HepG2 (cell line): ENCODE measurements around the gene TBC1D1. TPM values are rescaled to one million over a fixed set of nuclear protein-coding genes. Genes with fewer than 3 reads are reported as not detected.
A peak's percentile ranks its signal among the peaks of the same experiment; 100 is the strongest.

Source experiments
- polyA plus RNA-seq, 8 experiments: library from polyadenylated mRNA; depleted of rRNA in 3 of 8; stranded (reverse) in 7 of 8; unstranded in 1 of 8; fragments of >200 nt; fragmentation: Illumina TruSeq in 4 of 8; extraction: Trizol in 4 of 8; gene quantifications; 2 replicates each; pipeline versions ENCODE4 v1.2.1 to v1.2.3, GENCODE V29; 2011 to 2016; ENCODE audit warnings: low read depth in 4 of 8, missing spikeins in 1 of 8, mixed read lengths in 1 of 8; ENCODE audit not compliant: insufficient read depth in 1 of 8
- total RNA-seq, 5 experiments: library from RNA; depleted of rRNA; stranded (reverse); fragments of >200 nt; fragmentation: Illumina TruSeq; extraction: Trizol; gene quantifications; 2 replicates each; pipeline ENCODE4 v1.2.3, GENCODE V29; 2016; ENCODE audit warnings: low read depth in 1 of 5
- TF ChIP-seq, protein P1 (sequence below), 2 experiments: sonication (generic) in 1 of 2; formaldehyde crosslinking in 1 of 2; IDR thresholded peaks; 2 replicates each; pipeline versions ENCODE4 v1.6.1 to v1.9.0; 2014 to 2022; ENCODE audit warnings: antibody characterized with exemption in 1 of 2, borderline replicate concordance in 1 of 2, inconsistent platforms in 1 of 2, low read depth in 1 of 2, missing genetic modification reagents in 1 of 2
- TF ChIP-seq, protein P2 (sequence below), 2 experiments: sonication (generic) in 1 of 2; formaldehyde crosslinking in 1 of 2; IDR thresholded peaks; 2 replicates each; pipeline versions ENCODE4 v1.4.0 to v1.6.1; 2016 to 2020; ENCODE audit warnings: borderline replicate concordance in 1 of 2, low read depth in 1 of 2, mild to moderate bottlenecking in 1 of 2, missing genetic modification reagents in 1 of 2

The TBC1D1 gene
- total and polyA plus RNA-seq, 2 of the 13 experiments (the other 11 are each of a cell fraction or from before 2014, with no cell fraction given), result 37.3 to 62.8 TPM

DNA sequence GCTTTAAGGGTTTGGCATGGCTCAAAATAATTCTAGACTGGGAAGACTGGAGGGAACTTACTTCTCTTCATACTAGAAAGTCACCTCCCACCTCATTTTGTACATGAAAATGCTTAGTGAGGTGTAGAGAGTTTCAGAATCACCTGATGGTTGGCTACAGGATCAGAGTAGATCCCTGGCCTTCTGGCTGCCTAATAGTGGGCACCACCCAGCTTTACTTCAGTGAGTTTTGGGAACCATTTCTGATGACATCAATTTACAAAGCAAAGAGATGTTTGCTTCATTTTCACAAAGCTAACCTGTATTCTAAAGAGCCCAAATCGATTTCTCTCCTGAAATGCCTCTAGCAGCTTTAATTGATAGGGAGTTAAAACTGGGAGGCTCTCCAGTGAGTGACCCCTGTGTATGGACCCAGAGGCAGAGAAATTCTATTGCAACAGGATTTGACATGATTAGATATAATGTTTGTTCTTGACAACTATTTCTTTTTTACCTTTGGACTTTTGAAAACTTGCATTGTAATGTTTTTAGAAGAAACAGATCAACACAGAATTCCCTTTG lies 249.8 kb downstream of the TBC1D1 start (continued):
- TF ChIP-seq, protein P1, sequence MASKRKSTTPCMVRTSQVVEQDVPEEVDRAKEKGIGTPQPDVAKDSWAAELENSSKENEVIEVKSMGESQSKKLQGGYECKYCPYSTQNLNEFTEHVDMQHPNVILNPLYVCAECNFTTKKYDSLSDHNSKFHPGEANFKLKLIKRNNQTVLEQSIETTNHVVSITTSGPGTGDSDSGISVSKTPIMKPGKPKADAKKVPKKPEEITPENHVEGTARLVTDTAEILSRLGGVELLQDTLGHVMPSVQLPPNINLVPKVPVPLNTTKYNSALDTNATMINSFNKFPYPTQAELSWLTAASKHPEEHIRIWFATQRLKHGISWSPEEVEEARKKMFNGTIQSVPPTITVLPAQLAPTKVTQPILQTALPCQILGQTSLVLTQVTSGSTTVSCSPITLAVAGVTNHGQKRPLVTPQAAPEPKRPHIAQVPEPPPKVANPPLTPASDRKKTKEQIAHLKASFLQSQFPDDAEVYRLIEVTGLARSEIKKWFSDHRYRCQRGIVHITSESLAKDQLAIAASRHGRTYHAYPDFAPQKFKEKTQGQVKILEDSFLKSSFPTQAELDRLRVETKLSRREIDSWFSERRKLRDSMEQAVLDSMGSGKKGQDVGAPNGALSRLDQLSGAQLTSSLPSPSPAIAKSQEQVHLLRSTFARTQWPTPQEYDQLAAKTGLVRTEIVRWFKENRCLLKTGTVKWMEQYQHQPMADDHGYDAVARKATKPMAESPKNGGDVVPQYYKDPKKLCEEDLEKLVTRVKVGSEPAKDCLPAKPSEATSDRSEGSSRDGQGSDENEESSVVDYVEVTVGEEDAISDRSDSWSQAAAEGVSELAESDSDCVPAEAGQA (IDR thresholded peaks at IDR 0.05; ENCODE audit: low read depth), result no peak
- TF ChIP-seq, protein P1 (CRISPR knock-in tag; IDR thresholded peaks at IDR 0.05; ENCODE audit: borderline replicate concordance), result no peak
- TF ChIP-seq, protein P2, sequence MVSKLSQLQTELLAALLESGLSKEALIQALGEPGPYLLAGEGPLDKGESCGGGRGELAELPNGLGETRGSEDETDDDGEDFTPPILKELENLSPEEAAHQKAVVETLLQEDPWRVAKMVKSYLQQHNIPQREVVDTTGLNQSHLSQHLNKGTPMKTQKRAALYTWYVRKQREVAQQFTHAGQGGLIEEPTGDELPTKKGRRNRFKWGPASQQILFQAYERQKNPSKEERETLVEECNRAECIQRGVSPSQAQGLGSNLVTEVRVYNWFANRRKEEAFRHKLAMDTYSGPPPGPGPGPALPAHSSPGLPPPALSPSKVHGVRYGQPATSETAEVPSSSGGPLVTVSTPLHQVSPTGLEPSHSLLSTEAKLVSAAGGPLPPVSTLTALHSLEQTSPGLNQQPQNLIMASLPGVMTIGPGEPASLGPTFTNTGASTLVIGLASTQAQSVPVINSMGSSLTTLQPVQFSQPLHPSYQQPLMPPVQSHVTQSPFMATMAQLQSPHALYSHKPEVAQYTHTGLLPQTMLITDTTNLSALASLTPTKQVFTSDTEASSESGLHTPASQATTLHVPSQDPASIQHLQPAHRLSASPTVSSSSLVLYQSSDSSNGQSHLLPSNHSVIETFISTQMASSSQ (IDR thresholded peaks at IDR 0.05; ENCODE audit: low read depth), result 0 out of 2 replicates have a peak, but pooled peaks have one; percentile 31
- TF ChIP-seq, protein P2 (CRISPR knock-in tag; IDR thresholded peaks at IDR 0.05; ENCODE audit: borderline replicate concordance), result no peak
